Keratinocyte (primary cell): ENCODE results near the gene SLC6A17. TPM values are rescaled to one million over a fixed set of nuclear protein-coding genes. Genes with fewer than 3 reads are reported as not detected.

ENCODE experiments used
- DNase-seq: peaks from one replicate; pipeline ENCODE4 v3.0.0-alpha.2; 2011; ENCODE audit warnings: low read depth, missing footprints, low spot score
- FAIRE-seq: peaks from 2 replicates; lab custom pipeline; 2011; peaks lifted over from hg19 to GRCh38; lab: Jason Lieb, UNC
- H2AFZ ChIP-seq: 2 replicates; pipeline ENCODE4 v1.6.0; 2012; ENCODE audit warnings: low read length, control low read depth, inconsistent platforms; ENCODE audit not compliant: control insufficient read depth
- H3K27ac ChIP-seq: 2 replicates; pipeline ENCODE4 v1.5.1; 2011; ENCODE audit warnings: low read length; ENCODE audit not compliant: control insufficient read depth, insufficient read depth
- H3K27me3 ChIP-seq: 3 replicates; pipeline ENCODE4 v1.6.0; 2011; ENCODE audit warnings: low read length; ENCODE audit not compliant: control insufficient read depth, insufficient read depth; ENCODE audit errors: extremely low read depth
- H3K36me3 ChIP-seq, 2 experiments: 2 replicates in 1 of 2; 3 replicates in 1 of 2; pipeline ENCODE4 v1.5.1; 2011; ENCODE audit warnings: low read length in 2 of 2, mild to moderate bottlenecking in 1 of 2; ENCODE audit not compliant: control insufficient read depth in 2 of 2, insufficient read depth in 2 of 2; ENCODE audit errors: extremely low read depth in 1 of 2
- H3K4me1 ChIP-seq: 3 replicates; pipeline ENCODE4 v1.5.1; 2011; ENCODE audit warnings: low read length; ENCODE audit not compliant: control insufficient read depth, insufficient read depth; ENCODE audit errors: extremely low read depth
- H3K4me2 ChIP-seq: 3 replicates; pipeline ENCODE4 v1.6.0; 2011; ENCODE audit warnings: low read depth, low read length; ENCODE audit not compliant: control insufficient read depth, insufficient read depth; ENCODE audit errors: extremely low read depth
- H3K4me3 ChIP-seq, 3 experiments: fragments of 200-600 bp in 1 of 3; sonication (generic) in 1 of 3; 2 replicates in 2 of 3; 3 replicates in 1 of 3; pipeline ENCODE4 v1.5.1; 2011 to 2016; ENCODE audit warnings: low read length in 3 of 3, mild to moderate bottlenecking in 3 of 3, control low read depth in 2 of 3, inconsistent platforms in 1 of 3, low read depth in 1 of 3, mixed read lengths in 1 of 3, mixed run types in 1 of 3, moderate library complexity in 1 of 3; ENCODE audit not compliant: control insufficient read depth in 2 of 3, insufficient read depth in 2 of 3; ENCODE audit errors: extremely low read depth in 1 of 3
- H3K79me2 ChIP-seq: 2 replicates; pipeline ENCODE4 v1.6.0; 2012; ENCODE audit warnings: low read length; ENCODE audit not compliant: control insufficient read depth, insufficient read depth
- H3K9ac ChIP-seq: 3 replicates; pipeline ENCODE4 v1.6.0; 2011; ENCODE audit warnings: low read length; ENCODE audit not compliant: control insufficient read depth, insufficient read depth; ENCODE audit errors: extremely low read depth
- H3K9me1 ChIP-seq: 3 replicates; pipeline ENCODE4 v1.6.0; 2011; ENCODE audit warnings: low read length; ENCODE audit not compliant: control insufficient read depth, insufficient read depth; ENCODE audit errors: extremely low read depth
- H3K9me3 ChIP-seq: 2 replicates; pipeline ENCODE4 v1.5.1; 2012; ENCODE audit warnings: low read depth, low read length; ENCODE audit not compliant: control insufficient read depth
- H4K20me1 ChIP-seq: 3 replicates; pipeline ENCODE4 v1.6.0; 2011; ENCODE audit warnings: low read length; ENCODE audit not compliant: control insufficient read depth, insufficient read depth; ENCODE audit errors: extremely low read depth
- CTCF ChIP-seq, 3 experiments: IDR thresholded peaks in 1 of 3; conservative IDR thresholded peaks in 1 of 3; optimal IDR thresholded peaks in 1 of 3; 2 replicates in 2 of 3; 3 replicates in 1 of 3; pipeline versions ENCODE3 to v1.5.1; 2011; ENCODE audit warnings: low read length in 3 of 3, mild to moderate bottlenecking in 3 of 3, moderate library complexity in 2 of 3, control low read depth in 1 of 3, inconsistent platforms in 1 of 3; ENCODE audit not compliant: insufficient read depth in 2 of 3; ENCODE audit errors: extremely low read depth in 1 of 3
- EZH2 ChIP-seq: IDR thresholded peaks from one replicate; pipeline ENCODE4 v1.6.1; 2012; ENCODE audit warnings: inconsistent platforms, mild to moderate bottlenecking, low read length, moderate library complexity
- dilution Hi-C: fragments of 300-500 bp; cut with MboI; formaldehyde crosslinking; loops from one replicate; pipeline ENCODE4 v1.7.0; 2020; ENCODE audit warnings: low sequenced_read_pairs; ENCODE audit not compliant: extremely low pct_ligation_motif_present
- polyA plus RNA-seq, 5 experiments: library from polyadenylated mRNA; depleted of rRNA in 3 of 5; stranded (reverse) in 3 of 5; stranded (forward) in 1 of 5; unstranded in 1 of 5; fragments of >200 nt; gene quantifications; 1 replicate in 1 of 5; 2 replicates in 3 of 5; 3 replicates in 1 of 5; pipeline versions ENCODE4 v1.2.1 to v1.2.3, GENCODE V29; 2011 to 2012; ENCODE audit warnings: missing spikeins in 2 of 5, low read depth in 1 of 5, low replicate concordance in 1 of 5

Gene SLC6A17
- polyA plus RNA-seq, 1 donor (not counting 4 experiments of a cell fraction or from before 2014, with no cell fraction given) = 0.25 TPM

GRCh38 chr1:110196917-110197765 lies 46.8 kb downstream of the SLC6A17 start:
- no peak overlapping the region for H2AFZ ChIP-seq
- H3K79me2 ChIP-seq = no peaks in the 10 kb centered on the region
- H3K4me3 ChIP-seq = no peak overlapping the region
- no peak overlapping the region for H3K9ac ChIP-seq
- no peak overlapping the region for H3K27ac ChIP-seq
- H4K20me1 ChIP-seq = no peaks in the 10 kb centered on the region
- peak; percentile 67 for FAIRE-seq
- H3K9me3 ChIP-seq = no peaks in the 10 kb centered on the region
- dilution Hi-C loops = no loop called here
- H3K4me2 ChIP-seq = no peak overlapping the region
- H3K27me3 ChIP-seq = peaks cover 3% of the 10 kb centered on the region
- no peaks in the 10 kb centered on the region for H3K9me1 ChIP-seq
- H3K4me1 ChIP-seq = no peaks in the 10 kb centered on the region
- peak; percentile 48 for DNase-seq
- TF ChIP-seq CTCF (optimal IDR thresholded peaks at IDR 0.05 in 1 of 3, IDR thresholded peaks at IDR 0.05 in 1 of 3, conservative IDR thresholded peaks at IDR 0.05 in 1 of 3; ENCODE audit: extremely low read depth in 1 of 3, insufficient read depth in 2 of 3, low read length in 3 of 3) = peak; percentile 85 to 96 (median 96)
- TF ChIP-seq EZH2 = no peak
- no peaks in the 10 kb centered on the region for H3K36me3 ChIP-seq

- no peak overlapping the region for H2AFZ ChIP-seq
- no peak overlapping the region for H3K4me2 ChIP-seq
- DNase-seq (no peak), FAIRE-seq (no peak)
- no peaks in the 10 kb centered on the region for H3K4me1 ChIP-seq
- no peaks in the 10 kb centered on the region for H3K79me2 ChIP-seq
- no peaks in the 10 kb centered on the region for H4K20me1 ChIP-seq
- H3K9ac ChIP-seq = no peak overlapping the region
- no peak overlapping the region for H3K27ac ChIP-seq
- H3K9me3 ChIP-seq = no peaks in the 10 kb centered on the region
- no peaks in the 10 kb centered on the region for H3K27me3 ChIP-seq
- dilution Hi-C loops = no loop called here
- H3K36me3 ChIP-seq = no peaks in the 10 kb centered on the region
- H3K4me3 ChIP-seq = no peak overlapping the region
- H3K9me1 ChIP-seq = no peaks in the 10 kb centered on the region
- TF ChIP-seq EZH2 (no peak), CTCF (optimal IDR thresholded peaks at IDR 0.05 in 1 of 3, IDR thresholded peaks at IDR 0.05 in 1 of 3, conservative IDR thresholded peaks at IDR 0.05 in 1 of 3; ENCODE audit: extremely low read depth in 1 of 3, insufficient read depth in 2 of 3, low read length in 3 of 3) (no peak)
These were observed 47.8 kb downstream of the SLC6A17 start for GRCh38 chr1:110197905-110198629.
